Measurements from ENCODE around the gene TIGD2. TPM values are rescaled to one million over a fixed set of nuclear protein-coding genes. Genes with fewer than 3 reads are reported as not detected.
"Not testable (repeated sequence)": the region's sequence is repeated elsewhere in the genome, so short reads cannot be mapped to it uniquely, and the experiment has no call there.

Gene TIGD2
- total RNA-seq, 1 experiment from 2014 or later = 3.6 TPM

DNA sequence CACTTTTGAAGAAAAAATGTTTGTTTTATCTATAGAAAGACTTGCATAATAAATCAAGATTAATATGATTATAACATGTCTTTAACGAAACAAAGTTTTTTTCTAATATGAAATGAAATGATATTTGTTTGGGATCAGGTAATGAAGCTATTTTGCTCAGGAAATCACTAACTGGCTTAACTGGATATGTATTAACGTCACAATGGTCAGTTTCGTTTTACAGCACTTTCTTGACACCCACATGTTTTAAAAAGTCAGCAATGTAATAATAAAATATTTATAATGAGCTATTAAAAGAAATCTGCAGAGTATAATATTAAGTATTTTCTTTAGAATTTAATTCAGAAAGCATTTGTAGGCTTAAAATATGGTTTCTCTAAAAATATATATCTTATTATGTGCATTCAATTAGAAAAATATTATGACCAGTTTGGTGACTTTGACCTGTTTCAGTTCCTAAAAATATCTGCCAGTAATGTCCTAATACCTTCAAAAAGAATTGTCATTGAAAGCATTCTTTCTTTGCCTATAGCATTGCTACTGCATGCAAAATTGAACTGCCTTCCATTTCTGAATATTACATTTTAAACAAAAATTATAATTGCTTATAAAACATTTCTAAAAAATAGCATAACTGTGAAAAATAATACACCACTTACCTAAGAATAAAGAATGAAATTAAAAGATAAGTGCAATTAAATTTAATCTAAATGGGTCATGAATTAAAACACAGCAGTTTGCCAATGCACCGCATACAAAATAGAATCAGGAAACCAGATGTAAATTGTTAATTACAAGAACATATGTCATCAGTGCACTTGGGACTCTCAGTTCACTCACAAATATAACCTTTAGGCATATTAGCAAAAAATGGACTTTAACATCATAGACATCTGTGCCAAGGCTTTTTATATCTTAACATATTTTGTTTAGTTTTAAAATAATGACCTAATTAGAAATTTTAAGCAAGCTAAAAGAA is 31.6 kb downstream of the TIGD2 start:
- no TSS peak for BruUV-seq (replicated peaks)
- ATAC-seq = no peak
- TF ChIP-seq TCF7L2 (IDR thresholded peaks at IDR 0.05; ENCODE audit: low read depth, low read length) (no peak), POLR2AphosphoS5 (IDR thresholded peaks at IDR 0.05; ENCODE audit: low read depth, low read length) (no peak), SIN3A (IDR thresholded peaks at IDR 0.05; ENCODE audit: borderline replicate concordance, insufficient read depth, low read depth, low read length) (no peak), REST (IDR thresholded peaks at IDR 0.05; ENCODE audit: insufficient read depth in 1 of 2, low read depth in 2 of 2, low read length in 1 of 2) (no peak)
- POLR2A ChIA-PET = no interaction called here
- no peak for DNase-seq (ENCODE audit: low read depth, low spot score)
- no peaks in the 10 kb centered on the region for H3K4me1 ChIP-seq (ENCODE audit: control insufficient read depth, insufficient read depth, low read length)
- no peaks in the 10 kb centered on the region for H3K9me3 ChIP-seq (ENCODE audit: control insufficient read depth, insufficient read depth, low read depth, low read length)
- intact Hi-C loops (cut with micrococcal nuclease; ENCODE audit: unreplicated experiment) (no loop called here), in situ Hi-C loops (cut with HindIII; ENCODE audit: low pct_unique_long_range_greater_than_20kb, low sequenced_read_pairs) (no loop called here)
- H3K27ac ChIP-seq (ENCODE audit: low read length) = no peak overlapping the region
- no peaks in the 10 kb centered on the region for H3K27me3 ChIP-seq (ENCODE audit: control insufficient read depth, insufficient read depth, low read length)
- H3K36me3 ChIP-seq (ENCODE audit: control insufficient read depth, insufficient read depth, low read length) = no peaks in the 10 kb centered on the region
- CTCF ChIA-PET = no interaction called here
- no peak overlapping the region for H3K4me3 ChIP-seq (ENCODE audit: low read depth in 2 of 2, low read length in 2 of 2)

- H3K9me3 ChIP-seq (ENCODE audit: control insufficient read depth, insufficient read depth, low read depth, low read length); ATAC-seq; H3K36me3 ChIP-seq (ENCODE audit: control insufficient read depth, insufficient read depth, low read length); CTCF ChIA-PET; H3K4me1 ChIP-seq (ENCODE audit: control insufficient read depth, insufficient read depth, low read length); BruUV-seq (replicated peaks); in situ Hi-C loops (cut with HindIII; ENCODE audit: low pct_unique_long_range_greater_than_20kb, low sequenced_read_pairs); H3K27me3 ChIP-seq (ENCODE audit: control insufficient read depth, insufficient read depth, low read length); DNase-seq (ENCODE audit: low read depth, low spot score); POLR2A ChIA-PET; intact Hi-C loops (cut with micrococcal nuclease; ENCODE audit: unreplicated experiment); H3K4me3 ChIP-seq (ENCODE audit: low read depth in 2 of 2, low read length in 2 of 2); H3K27ac ChIP-seq (ENCODE audit: low read length): not testable (repeated sequence)
Measured at GRCh38 chr4:89144652-89145051, 33.3 kb downstream of the TIGD2 start.

DNA sequence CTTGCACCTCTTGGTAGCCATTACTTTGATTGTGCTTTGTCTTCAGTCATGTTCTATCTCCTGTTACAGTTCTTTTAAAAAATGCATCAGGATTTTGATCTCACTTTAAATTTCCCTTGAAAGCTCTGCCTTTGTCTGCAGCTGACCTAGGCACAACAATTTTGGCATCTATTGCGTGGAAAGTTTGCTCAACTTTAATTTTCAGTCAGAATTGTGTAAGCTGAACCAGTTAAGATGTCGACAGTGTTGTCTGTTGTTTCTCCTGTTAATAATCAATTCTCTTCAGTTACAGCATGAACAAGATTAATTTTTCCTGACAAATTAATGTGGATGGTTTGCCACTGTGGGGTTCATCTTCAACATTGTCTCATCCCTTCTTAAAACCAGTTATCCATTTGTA is 34.9 kb downstream of the TIGD2 start:
- H3K27me3 ChIP-seq (ENCODE audit: control insufficient read depth, insufficient read depth, low read length) = no peaks in the 10 kb centered on the region
- ATAC-seq = no peak
- BruUV-seq (replicated peaks) = no TSS peak
- no peak for TF ChIP-seq CTCF (IDR thresholded peaks at IDR 0.05)
- TF ChIP-seq SIN3A (IDR thresholded peaks at IDR 0.05; ENCODE audit: borderline replicate concordance, insufficient read depth, low read depth, low read length) = no peak
- no peak for TF ChIP-seq TCF7L2 (IDR thresholded peaks at IDR 0.05; ENCODE audit: low read depth, low read length)
- TF ChIP-seq POLR2AphosphoS5 (IDR thresholded peaks at IDR 0.05; ENCODE audit: low read depth, low read length) = no peak
- no peak for TF ChIP-seq REST (IDR thresholded peaks at IDR 0.05; ENCODE audit: insufficient read depth in 1 of 2, low read depth in 2 of 2, low read length in 1 of 2)
- in situ Hi-C loops (cut with HindIII; ENCODE audit: low pct_unique_long_range_greater_than_20kb, low sequenced_read_pairs) (no loop called here), intact Hi-C loops (cut with micrococcal nuclease; ENCODE audit: unreplicated experiment) (no loop called here)
- H3K4me3 ChIP-seq (ENCODE audit: low read depth in 2 of 2, low read length in 2 of 2) = no peak overlapping the region
- ChIA-PET POLR2A (no interaction called here), CTCF (no interaction called here)
- no peaks in the 10 kb centered on the region for H3K4me1 ChIP-seq (ENCODE audit: control insufficient read depth, insufficient read depth, low read length)
- no peaks in the 10 kb centered on the region for H3K9me3 ChIP-seq (ENCODE audit: control insufficient read depth, insufficient read depth, low read depth, low read length)
- H3K27ac ChIP-seq (ENCODE audit: low read length) = no peak overlapping the region
- no peaks in the 10 kb centered on the region for H3K36me3 ChIP-seq (ENCODE audit: control insufficient read depth, insufficient read depth, low read length)
- no peak for DNase-seq (ENCODE audit: low read depth, low spot score)
